ENCODE measurements around the gene SMOC2. TPM values are rescaled to one million over a fixed set of nuclear protein-coding genes. Genes with fewer than 3 reads are reported as not detected.

SMOC2 gene
- total RNA-seq, 4 donors from 2014 or later = 10.7 to 14.9 (median 13.7) TPM

- no peaks in the 10 kb centered on the region for H3K9me3 ChIP-seq
- DNase-seq = no peak
- H3K4me3 ChIP-seq = no peak overlapping the region
- no peaks in the 10 kb centered on the region for H3K27me3 ChIP-seq
- no peak for TF ChIP-seq CTCF (IDR thresholded peaks at IDR 0.05)
- no peak for TF ChIP-seq POLR2A (IDR thresholded peaks at IDR 0.05)
- no peak overlapping the region for H3K27ac ChIP-seq
- H3K36me3 ChIP-seq = no peaks in the 10 kb centered on the region
- H3K4me1 ChIP-seq = no peaks in the 10 kb centered on the region
Measured at GRCh38 chr6:168433898-168434297, 7.1 kb upstream of the SMOC2 start.

- Histone ChIP-seq H3K9me3 (no peaks in the 10 kb centered on the region), H3K4me1 (no peaks in the 10 kb centered on the region), H3K4me3 (no peak overlapping the region), H3K27ac (no peak overlapping the region), H3K27me3 (no peaks in the 10 kb centered on the region), H3K36me3 (no peaks in the 10 kb centered on the region)
- DNase-seq = no peak
- no peak for TF ChIP-seq POLR2A (IDR thresholded peaks at IDR 0.05)
- TF ChIP-seq CTCF (IDR thresholded peaks at IDR 0.05) = no peak
Measured at GRCh38 chr6:168434505-168434904, 6.5 kb upstream of the SMOC2 start.

GRCh38 chr6:168437751-168438150 lies 3.2 kb upstream of the SMOC2 start:
- no peak for DNase-seq
- H3K4me3 ChIP-seq = no peak overlapping the region
- H3K36me3 ChIP-seq = no peaks in the 10 kb centered on the region
- H3K4me1 ChIP-seq = peaks cover 0 to 15% (median 0%) of the 10 kb centered on the region in 4 donors
- TF ChIP-seq CTCF (IDR thresholded peaks at IDR 0.05) = no peak
- TF ChIP-seq POLR2A (IDR thresholded peaks at IDR 0.05) = no peak
- H3K9me3 ChIP-seq = no peaks in the 10 kb centered on the region
- H3K27me3 ChIP-seq = peaks cover 0 to 20% of the 10 kb centered on the region in 2 donors
- no peak overlapping the region for H3K27ac ChIP-seq

GRCh38 chr6:168438783-168439520 lies 2.0 kb upstream of the SMOC2 start:
- Histone ChIP-seq H3K9me3 (no peaks in the 10 kb centered on the region), H3K36me3 (no peaks in the 10 kb centered on the region), H3K27ac (no peak overlapping the region)

GRCh38 chr6:168439794-168440450 lies 1.1 kb upstream of the SMOC2 start:
- DNase-seq = no peak
- TF ChIP-seq CTCF (IDR thresholded peaks at IDR 0.05) (no peak), POLR2A (IDR thresholded peaks at IDR 0.05) (no peak)
- H3K27me3 ChIP-seq = peaks cover 0 to 20% of the 10 kb centered on the region in 2 donors
- H3K9me3 ChIP-seq = no peaks in the 10 kb centered on the region
- H3K36me3 ChIP-seq = no peaks in the 10 kb centered on the region
- H3K4me3 ChIP-seq = no peak overlapping the region
- peaks cover 0 to 15% (median 0%) of the 10 kb centered on the region in 4 donors for H3K4me1 ChIP-seq
- H3K27ac ChIP-seq = no peak overlapping the region

More at GRCh38 chr6:168438783-168439520, 2.0 kb upstream of the SMOC2 start:
- no peak for DNase-seq
- no peak for TF ChIP-seq POLR2A (IDR thresholded peaks at IDR 0.05)
- TF ChIP-seq CTCF (IDR thresholded peaks at IDR 0.05) = no peak
- Histone ChIP-seq H3K27me3 (peaks cover 0 to 20% of the 10 kb centered on the region in 2 donors), H3K4me3 (no peak overlapping the region), H3K4me1 (peaks cover 0 to 15% (median 0%) of the 10 kb centered on the region in 4 donors)

Measured in Peyer's patch (tissue), 4 donors.